GM12891 (cell line): ENCODE data around the gene LYPD3.

Source experiments
- POLR2A ChIP-seq: IDR thresholded peaks from 2 replicates; pipeline ENCODE4 v1.6.1; 2011; ENCODE audit warnings: low read depth, low read length, control low read depth
- POLR2AphosphoS5 ChIP-seq: IDR thresholded peaks from 2 replicates; pipeline ENCODE4 v1.6.1; 2011; ENCODE audit warnings: low read depth, low read length, control low read depth

GRCh38 chr19:43506629-43507028 is 41.2 kb upstream of the LYPD3 start:
- TF ChIP-seq POLR2A (no peak), POLR2AphosphoS5 (no peak)
